ENCODE results near the gene PDIA5. TPM values are rescaled to one million over a fixed set of nuclear protein-coding genes. Genes with fewer than 3 reads are reported as not detected.

The PDIA5 gene
- total and polyA plus RNA-seq, 2 donors (not counting 1 experiment from before 2014, with no cell fraction given) = 2.6 to 3.8 TPM

DNA sequence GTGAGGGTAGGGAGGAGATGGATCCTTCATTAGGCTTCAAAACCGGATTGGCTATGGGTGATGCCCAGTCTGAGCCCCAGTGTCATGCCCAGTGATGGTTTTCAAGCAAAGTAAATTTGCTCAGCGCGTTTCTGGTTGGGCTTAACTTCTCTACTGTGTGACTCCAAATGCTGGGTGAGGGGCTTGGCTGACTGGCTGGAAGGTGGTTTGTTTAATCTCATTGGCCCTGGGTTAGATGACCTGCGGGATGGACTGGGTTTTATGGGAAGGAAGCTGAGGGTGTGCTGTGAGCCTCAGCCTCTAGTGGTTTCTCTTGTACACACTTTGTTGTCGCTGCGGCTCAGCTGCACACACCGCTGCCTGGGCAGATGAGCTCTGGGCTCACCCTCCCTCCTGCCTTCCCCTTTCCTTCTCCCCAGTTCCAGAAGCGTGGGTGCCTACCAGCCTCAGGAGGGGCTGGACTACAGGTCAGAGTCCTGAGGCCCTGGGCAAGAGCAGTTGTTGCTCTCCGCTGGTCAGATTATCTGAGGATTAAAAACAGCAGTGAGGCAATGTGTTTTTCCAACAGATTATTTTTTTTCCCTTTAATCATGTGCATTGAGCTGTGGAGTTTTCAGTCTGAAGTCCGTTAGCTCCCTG, 18.6 kb downstream of the PDIA5 start:
- ChIA-PET POLR2A (no interaction called here), CTCF (no interaction called here)
- Histone ChIP-seq H3K4me2 (replicated peaks; ENCODE audit: low read depth, low read length, poor library complexity, severe bottlenecking) (no peak overlapping the region), H3K9ac (ENCODE audit: low read length) (no peak overlapping the region), H3K27me3 (replicated peaks in 1 of 4; ENCODE audit: control extremely low read depth in 1 of 4, control insufficient read depth in 3 of 4, insufficient read depth in 4 of 4, low read length in 3 of 4) (no peaks in the 10 kb centered on the region), H3K9me3 (ENCODE audit: control extremely low read depth in 1 of 3, control insufficient read depth in 2 of 3, insufficient read depth in 1 of 3, low read length in 2 of 3) (no peaks in the 10 kb centered on the region), H4K20me1 (ENCODE audit: control insufficient read depth, insufficient read depth, low read length, poor library complexity, severe bottlenecking) (no peaks in the 10 kb centered on the region), H3K4me3 (ENCODE audit: control extremely low read depth in 1 of 5, extremely low read depth in 1 of 5, insufficient read depth in 1 of 5, low read depth in 2 of 5, low read length in 4 of 5) (no peak overlapping the region), H3K79me2 (ENCODE audit: control insufficient read depth, insufficient read depth, low read length) (peaks cover 40% of the 10 kb centered on the region), H2AFZ (ENCODE audit: insufficient read depth, low read depth, low read length, poor library complexity, severe bottlenecking) (no peak overlapping the region), H3K27ac (ENCODE audit: low read length in 2 of 2) (no peak overlapping the region), H3K4me1 (ENCODE audit: control insufficient read depth in 2 of 2, insufficient read depth in 2 of 2, low read length in 2 of 2) (peaks cover 19 to 22% of the 10 kb centered on the region in 2 donors), H3K36me3 (replicated peaks in 1 of 2; ENCODE audit: control extremely low read depth in 1 of 2, control insufficient read depth in 1 of 2, extremely low read depth in 1 of 2, insufficient read depth in 2 of 2, low read length in 1 of 2) (no peaks in the 10 kb centered on the region)
- Mint-ChIP-seq H3K4me3 (no peak overlapping the region), H3K27me3 (no peaks in the 10 kb centered on the region), H3K27ac (no peak overlapping the region), H3K9me3 (ENCODE audit: insufficient read depth) (no peaks in the 10 kb centered on the region), H3K4me1 (peaks cover 31% of the 10 kb centered on the region)
- no peak for ATAC-seq (ENCODE audit: low read depth)
- 38% methylated on average over 7 of the region's 10 CpGs for WGBS (ENCODE audit: insufficient coverage)
- TF ChIP-seq EZH2 (IDR thresholded peaks at IDR 0.05; ENCODE audit: borderline replicate concordance, insufficient read depth, low read depth, low read length, poor library complexity, severe bottlenecking) = no peak
- DNase-seq = no peak
- intact Hi-C loops (cut with micrococcal nuclease) = no loop called here

- peaks cover 19 to 22% of the 10 kb centered on the region in 2 donors for H3K4me1 ChIP-seq (ENCODE audit: control insufficient read depth in 2 of 2, insufficient read depth in 2 of 2, low read length in 2 of 2)
- no peaks in the 10 kb centered on the region for H3K36me3 ChIP-seq (replicated peaks in 1 of 2; ENCODE audit: control extremely low read depth in 1 of 2, control insufficient read depth in 1 of 2, extremely low read depth in 1 of 2, insufficient read depth in 2 of 2, low read length in 1 of 2)
- H3K27me3 ChIP-seq (replicated peaks in 1 of 4; ENCODE audit: control extremely low read depth in 1 of 4, control insufficient read depth in 3 of 4, insufficient read depth in 4 of 4, low read length in 3 of 4) = no peaks in the 10 kb centered on the region
- intact Hi-C loops (cut with micrococcal nuclease) = no loop called here
- H3K9me3 Mint-ChIP-seq (ENCODE audit: insufficient read depth) = no peaks in the 10 kb centered on the region
- H3K4me1 Mint-ChIP-seq = peaks cover 34% of the 10 kb centered on the region
- no peaks in the 10 kb centered on the region for H3K9me3 ChIP-seq (ENCODE audit: control extremely low read depth in 1 of 3, control insufficient read depth in 2 of 3, insufficient read depth in 1 of 3, low read length in 2 of 3)
- 100% methylated on average over 1 of the region's 5 CpGs for WGBS (ENCODE audit: insufficient coverage)
- TF ChIP-seq, protein P1, sequence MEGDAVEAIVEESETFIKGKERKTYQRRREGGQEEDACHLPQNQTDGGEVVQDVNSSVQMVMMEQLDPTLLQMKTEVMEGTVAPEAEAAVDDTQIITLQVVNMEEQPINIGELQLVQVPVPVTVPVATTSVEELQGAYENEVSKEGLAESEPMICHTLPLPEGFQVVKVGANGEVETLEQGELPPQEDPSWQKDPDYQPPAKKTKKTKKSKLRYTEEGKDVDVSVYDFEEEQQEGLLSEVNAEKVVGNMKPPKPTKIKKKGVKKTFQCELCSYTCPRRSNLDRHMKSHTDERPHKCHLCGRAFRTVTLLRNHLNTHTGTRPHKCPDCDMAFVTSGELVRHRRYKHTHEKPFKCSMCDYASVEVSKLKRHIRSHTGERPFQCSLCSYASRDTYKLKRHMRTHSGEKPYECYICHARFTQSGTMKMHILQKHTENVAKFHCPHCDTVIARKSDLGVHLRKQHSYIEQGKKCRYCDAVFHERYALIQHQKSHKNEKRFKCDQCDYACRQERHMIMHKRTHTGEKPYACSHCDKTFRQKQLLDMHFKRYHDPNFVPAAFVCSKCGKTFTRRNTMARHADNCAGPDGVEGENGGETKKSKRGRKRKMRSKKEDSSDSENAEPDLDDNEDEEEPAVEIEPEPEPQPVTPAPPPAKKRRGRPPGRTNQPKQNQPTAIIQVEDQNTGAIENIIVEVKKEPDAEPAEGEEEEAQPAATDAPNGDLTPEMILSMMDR (IDR thresholded peaks at IDR 0.05) = no peak
- TF ChIP-seq EZH2 (IDR thresholded peaks at IDR 0.05; ENCODE audit: borderline replicate concordance, insufficient read depth, low read depth, low read length, poor library complexity, severe bottlenecking) = no peak
- DNase-seq (no peak), ATAC-seq (ENCODE audit: low read depth) (no peak)
- H3K79me2 ChIP-seq (ENCODE audit: control insufficient read depth, insufficient read depth, low read length) = peaks cover 35% of the 10 kb centered on the region
- H3K4me2 ChIP-seq (replicated peaks; ENCODE audit: low read depth, low read length, poor library complexity, severe bottlenecking) = no peak overlapping the region
- no peak overlapping the region for H3K4me3 Mint-ChIP-seq
- CTCF ChIA-PET = no interaction called here
- H3K27me3 Mint-ChIP-seq = no peaks in the 10 kb centered on the region
- H3K4me3 ChIP-seq (ENCODE audit: control extremely low read depth in 1 of 5, extremely low read depth in 1 of 5, insufficient read depth in 1 of 5, low read depth in 2 of 5, low read length in 4 of 5) = no peak overlapping the region
- H3K27ac Mint-ChIP-seq = no peak overlapping the region
- POLR2A ChIA-PET = no interaction called here
- no peak overlapping the region for H3K27ac ChIP-seq (ENCODE audit: low read length in 2 of 2)
- no peaks in the 10 kb centered on the region for H4K20me1 ChIP-seq (ENCODE audit: control insufficient read depth, insufficient read depth, low read length, poor library complexity, severe bottlenecking)
- no peak overlapping the region for H3K9ac ChIP-seq (ENCODE audit: low read length)
- no peak overlapping the region for H2AFZ ChIP-seq (ENCODE audit: insufficient read depth, low read depth, low read length, poor library complexity, severe bottlenecking)
Measured at GRCh38 chr3:123085932-123086627, 19.3 kb downstream of the PDIA5 start.
